Measurements from ENCODE around the gene FCER1G. TPM values are rescaled to one million over a fixed set of nuclear protein-coding genes. Genes with fewer than 3 reads are reported as not detected.

FCER1G gene
- total RNA-seq, 4 donors from 2014 or later: 20.9 to 194 (median 49.2) TPM

DNA sequence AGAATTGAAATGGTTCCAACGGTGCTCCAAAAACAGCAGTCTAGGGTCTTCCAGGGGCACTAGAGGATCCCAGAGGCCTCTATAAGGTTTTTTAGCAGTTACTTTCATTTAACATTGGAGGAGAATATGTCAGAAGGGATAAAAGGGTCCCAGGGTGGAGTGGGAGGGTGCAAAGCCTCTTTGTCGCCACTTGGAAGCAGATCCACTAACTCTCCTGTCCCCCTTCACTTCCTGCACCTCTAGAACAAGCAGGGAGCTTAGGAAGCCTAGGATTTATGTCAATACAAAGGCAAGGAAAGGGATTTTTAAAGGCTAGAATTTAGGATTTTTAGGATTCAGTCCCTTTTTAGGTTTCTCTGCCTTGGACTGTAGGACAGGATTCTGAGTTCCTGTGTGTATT is 51.7 kb downstream of the FCER1G start:
- TF ChIP-seq EP300 (IDR thresholded peaks at IDR 0.05; ENCODE audit: low read depth): no peak
- TF ChIP-seq, protein P1, sequence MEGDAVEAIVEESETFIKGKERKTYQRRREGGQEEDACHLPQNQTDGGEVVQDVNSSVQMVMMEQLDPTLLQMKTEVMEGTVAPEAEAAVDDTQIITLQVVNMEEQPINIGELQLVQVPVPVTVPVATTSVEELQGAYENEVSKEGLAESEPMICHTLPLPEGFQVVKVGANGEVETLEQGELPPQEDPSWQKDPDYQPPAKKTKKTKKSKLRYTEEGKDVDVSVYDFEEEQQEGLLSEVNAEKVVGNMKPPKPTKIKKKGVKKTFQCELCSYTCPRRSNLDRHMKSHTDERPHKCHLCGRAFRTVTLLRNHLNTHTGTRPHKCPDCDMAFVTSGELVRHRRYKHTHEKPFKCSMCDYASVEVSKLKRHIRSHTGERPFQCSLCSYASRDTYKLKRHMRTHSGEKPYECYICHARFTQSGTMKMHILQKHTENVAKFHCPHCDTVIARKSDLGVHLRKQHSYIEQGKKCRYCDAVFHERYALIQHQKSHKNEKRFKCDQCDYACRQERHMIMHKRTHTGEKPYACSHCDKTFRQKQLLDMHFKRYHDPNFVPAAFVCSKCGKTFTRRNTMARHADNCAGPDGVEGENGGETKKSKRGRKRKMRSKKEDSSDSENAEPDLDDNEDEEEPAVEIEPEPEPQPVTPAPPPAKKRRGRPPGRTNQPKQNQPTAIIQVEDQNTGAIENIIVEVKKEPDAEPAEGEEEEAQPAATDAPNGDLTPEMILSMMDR (IDR thresholded peaks at IDR 0.05): no peak
- TF ChIP-seq POLR2AphosphoS5 (IDR thresholded peaks at IDR 0.05): no peak
- TF ChIP-seq POLR2A (IDR thresholded peaks at IDR 0.05): no peak
- Histone ChIP-seq H3K9me3 (no peaks in the 10 kb centered on the region), H3K4me3 (no peak overlapping the region), H3K4me1 (peaks cover 0 to 1% (median 0%) of the 10 kb centered on the region in 4 donors), H3K27me3 (peaks cover 1% of the 10 kb centered on the region), H3K27ac (peak overlapping the region in 2 of 4 donors; percentile 11 to 52), H3K36me3 (no peaks in the 10 kb centered on the region)
- DNase-seq: no peak
- intact Hi-C loops (cut with DNase I; ENCODE audit: low total_unique reads): no loop called here
- in situ Hi-C loops (cut with MboI; ENCODE audit: low pct_ligation_motif_present in 1 of 4, low pct_unique_long_range_greater_than_20kb in 1 of 4, low sequenced_read_pairs in 3 of 4): no loop called here
- 75 to 91% methylated on average over 2 of the region's 2 CpGs for WGBS, 2 donors (ENCODE audit: low coverage in 1 of 2)

DNA sequence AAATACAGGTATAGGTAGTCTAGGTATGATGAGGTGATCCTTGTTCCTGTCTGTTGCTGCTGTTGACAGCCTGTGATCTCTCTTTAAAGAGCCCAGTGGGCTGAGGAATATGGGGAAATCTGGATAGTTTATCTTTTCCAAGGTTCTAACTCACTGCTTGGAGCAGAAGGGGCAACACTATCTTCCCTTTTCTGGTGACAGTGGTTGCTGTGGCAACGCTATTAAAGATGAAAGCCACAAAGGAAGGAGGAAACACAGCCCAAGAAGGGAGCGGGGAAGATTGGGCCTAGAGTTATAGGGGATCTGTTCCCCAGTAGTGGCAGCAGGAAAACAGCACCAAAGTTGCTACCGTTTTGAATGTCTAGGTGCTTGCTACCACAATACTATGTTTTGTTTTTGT is 52.2 kb downstream of the FCER1G start:
- intact Hi-C loops (cut with DNase I; ENCODE audit: low total_unique reads) (no loop called here), in situ Hi-C loops (cut with MboI; ENCODE audit: low pct_ligation_motif_present in 1 of 4, low pct_unique_long_range_greater_than_20kb in 1 of 4, low sequenced_read_pairs in 3 of 4) (no loop called here)
- 42 to 77% methylated on average over 2 to 3 of the region's 3 CpGs for WGBS, 2 donors (ENCODE audit: low coverage in 1 of 2)
- Histone ChIP-seq H3K9me3 (no peaks in the 10 kb centered on the region), H3K4me3 (no peak overlapping the region), H3K27ac (peak overlapping the region in 1 of 4 donors; percentile 52), H3K4me1 (no peaks in the 10 kb centered on the region), H3K27me3 (no peaks in the 10 kb centered on the region), H3K36me3 (no peaks in the 10 kb centered on the region)
- TF ChIP-seq POLR2A (IDR thresholded peaks at IDR 0.05) (no peak), POLR2AphosphoS5 (IDR thresholded peaks at IDR 0.05) (no peak), EP300 (IDR thresholded peaks at IDR 0.05; ENCODE audit: low read depth) (no peak)
- TF ChIP-seq, protein P1 (IDR thresholded peaks at IDR 0.05): no peak
- DNase-seq: no peak

Other genes with a start within 250 kb of the FCER1G start
- 100 to 1,000 TPM in 2 of 4 donors, 10 to 100 TPM in 2; 91.7 to 126 (median 105) TPM for gene F11R, start 194.1 kb upstream of the FCER1G start, total RNA-seq
- 100 to 1,000 TPM; 104 to 224 (median 191) TPM for gene TSTD1, start 176.3 kb upstream of the FCER1G start, total RNA-seq
- gene USF1, start 169.3 kb upstream of the FCER1G start, total RNA-seq: 10 to 100 TPM; 34.4 to 78.2 (median 64.9) TPM
- gene ARHGAP30, start 145.4 kb upstream of the FCER1G start, total RNA-seq: 10 to 100 TPM in 1 of 4 donors, 1 to 10 TPM in 2, under 1 TPM in 1; 0.60 to 11.0 (median 4.4) TPM
- 1 to 10 TPM in 1 of 4 donors, under 1 TPM in 2, not detected in 1; 0.37 to 4.0 (median 0.82) TPM for gene NECTIN4, start 125.7 kb upstream of the FCER1G start, total RNA-seq
- gene KLHDC9, start 116.9 kb upstream of the FCER1G start, total RNA-seq: 10 to 100 TPM in 1 of 4 donors, 1 to 10 TPM in 1, under 1 TPM in 1, not detected in 1; 0.80 to 16.9 (median 8.7) TPM
- 10 to 100 TPM; 28.9 to 70.5 (median 45.9) TPM for gene PFDN2, start 97.3 kb upstream of the FCER1G start, total RNA-seq
- 10 to 100 TPM; 45.6 to 83.0 (median 75.4) TPM for gene NIT1, start 97.2 kb upstream of the FCER1G start, total RNA-seq
- 10 to 100 TPM; 30.3 to 73.7 (median 38.6) TPM for gene DEDD, start 82.6 kb upstream of the FCER1G start, total RNA-seq
- 10 to 100 TPM; 30.1 to 96.4 (median 51.5) TPM for gene UFC1, start 61.3 kb upstream of the FCER1G start, total RNA-seq
- 10 to 100 TPM; 19.5 to 75.9 (median 35.3) TPM for gene USP21, start 55.8 kb upstream of the FCER1G start, total RNA-seq
- 10 to 100 TPM in 2 of 4 donors, 1 to 10 TPM in 2; 2.8 to 19.2 (median 11.8) TPM for gene PPOX, start 48.9 kb upstream of the FCER1G start, total RNA-seq
- gene B4GALT3, start 37.8 kb upstream of the FCER1G start, total RNA-seq: 10 to 100 TPM in 3 of 4 donors, 1 to 10 TPM in 1; 3.0 to 71.4 (median 26.6) TPM
- gene ADAMTS4, start 16.2 kb upstream of the FCER1G start, total RNA-seq: 10 to 100 TPM in 2 of 4 donors, 1 to 10 TPM in 2; 1.2 to 34.8 (median 7.2) TPM
- gene NDUFS2, start 12.9 kb upstream of the FCER1G start, total RNA-seq: 100 to 1,000 TPM in 3 of 4 donors, 10 to 100 TPM in 1; 82.6 to 209 (median 144) TPM
- not detected for gene APOA2, start 8.3 kb downstream of the FCER1G start, total RNA-seq
- gene TOMM40L, start 10.8 kb downstream of the FCER1G start, total RNA-seq: 10 to 100 TPM in 2 of 4 donors, 1 to 10 TPM in 2; 5.8 to 21.4 (median 12.6) TPM
- gene NR1I3, start 22.9 kb downstream of the FCER1G start, total RNA-seq: not detected
- 1 to 10 TPM in 2 of 4 donors, not detected in 2; 1.8 to 2.1 TPM for gene PCP4L1, start 43.5 kb downstream of the FCER1G start, total RNA-seq
- 1 to 10 TPM; 1.4 to 3.0 (median 1.6) TPM for gene MPZ, start 94.7 kb downstream of the FCER1G start, total RNA-seq
- gene SDHC, start 99.1 kb downstream of the FCER1G start, total RNA-seq: 100 to 1,000 TPM in 1 of 4 donors, 10 to 100 TPM in 3; 32.1 to 223 (median 52.5) TPM
- gene CFAP126, start 152.6 kb downstream of the FCER1G start, total RNA-seq: not detected